Measurements from ENCODE around the gene CMSS1.

Gene CMSS1

DNA sequence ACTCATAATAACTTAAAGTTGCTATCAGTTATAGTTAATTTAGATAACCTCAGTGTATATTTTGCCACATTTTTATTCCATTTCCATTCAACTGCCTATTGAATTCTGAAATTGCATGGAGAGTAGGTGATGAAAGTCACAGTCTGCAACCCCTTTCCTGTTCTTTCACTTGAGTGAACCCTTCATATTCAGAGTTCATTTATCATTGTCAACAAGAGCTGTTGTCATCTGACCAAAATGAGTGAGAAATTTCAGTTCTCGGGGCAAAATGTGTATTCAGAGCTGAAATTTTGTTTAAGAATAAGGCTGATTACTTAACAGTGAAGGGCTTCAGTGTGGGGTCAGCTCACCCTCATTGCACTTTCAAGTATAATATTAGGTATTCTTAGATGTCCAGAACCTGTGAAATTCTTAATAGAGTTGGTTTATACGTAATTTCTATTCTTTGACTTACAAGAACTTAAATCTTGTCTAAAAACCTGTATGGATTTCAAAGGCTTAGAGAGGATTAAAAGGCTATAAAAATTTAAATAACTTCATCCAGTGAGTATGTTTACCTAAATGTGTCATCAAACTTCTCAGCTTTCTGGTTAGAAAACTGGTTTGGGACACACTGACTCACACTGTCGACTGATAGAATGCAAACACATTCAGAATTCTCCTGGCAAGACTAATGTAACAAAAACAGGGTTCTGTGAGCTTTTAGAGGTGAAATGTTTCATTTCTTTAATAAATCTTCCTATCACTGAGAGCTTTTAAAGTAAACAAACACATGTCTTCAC, 92.2 kb downstream of the CMSS1 start:
- no peak for DNase-seq

DNA sequence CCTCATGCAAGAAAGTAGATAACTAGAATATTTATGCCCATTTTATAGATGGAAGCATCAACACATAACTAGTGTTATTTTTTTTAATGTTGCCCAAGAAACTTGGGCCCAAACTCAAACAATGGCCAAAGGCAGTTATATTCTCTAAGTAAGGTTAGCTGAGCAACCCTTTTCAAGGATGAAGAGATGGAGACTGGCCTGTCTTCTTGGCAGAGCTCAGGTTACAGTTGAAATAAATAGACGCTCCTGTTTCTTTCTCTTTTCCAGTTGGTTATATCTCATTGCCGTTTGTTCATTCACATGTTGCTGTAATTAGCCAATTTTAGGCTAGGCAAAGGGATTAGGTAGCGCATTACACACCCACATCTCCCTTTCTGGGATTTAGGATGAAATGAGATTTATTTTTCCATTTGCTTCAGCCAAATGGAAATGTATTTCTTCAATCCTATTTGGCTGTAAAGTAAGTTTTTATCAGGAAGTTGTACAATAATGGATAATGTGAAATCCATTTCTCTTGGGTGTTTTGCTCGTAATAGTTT, 93.2 kb downstream of the CMSS1 start:
- no peak for DNase-seq

DNA sequence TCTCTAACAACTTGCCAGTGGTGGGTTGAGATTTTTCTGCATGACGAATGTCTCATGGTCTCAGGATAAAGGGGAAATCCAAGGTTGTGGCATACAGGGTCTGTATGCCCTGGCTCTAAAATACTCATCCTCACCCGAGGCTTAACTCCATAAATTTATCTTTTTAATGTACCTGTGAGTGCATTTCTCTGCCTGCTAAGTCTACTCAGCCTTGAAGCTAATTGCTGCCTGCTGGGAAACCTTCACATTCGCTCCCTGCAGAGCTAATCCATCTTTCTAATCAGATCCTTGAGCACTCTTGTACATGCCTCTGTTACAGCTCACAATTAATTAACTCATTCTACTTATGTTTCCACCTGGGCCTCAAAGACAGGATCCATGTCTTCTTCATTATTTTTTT, 93.8 kb downstream of the CMSS1 start:
- DNase-seq: no peak

DNA sequence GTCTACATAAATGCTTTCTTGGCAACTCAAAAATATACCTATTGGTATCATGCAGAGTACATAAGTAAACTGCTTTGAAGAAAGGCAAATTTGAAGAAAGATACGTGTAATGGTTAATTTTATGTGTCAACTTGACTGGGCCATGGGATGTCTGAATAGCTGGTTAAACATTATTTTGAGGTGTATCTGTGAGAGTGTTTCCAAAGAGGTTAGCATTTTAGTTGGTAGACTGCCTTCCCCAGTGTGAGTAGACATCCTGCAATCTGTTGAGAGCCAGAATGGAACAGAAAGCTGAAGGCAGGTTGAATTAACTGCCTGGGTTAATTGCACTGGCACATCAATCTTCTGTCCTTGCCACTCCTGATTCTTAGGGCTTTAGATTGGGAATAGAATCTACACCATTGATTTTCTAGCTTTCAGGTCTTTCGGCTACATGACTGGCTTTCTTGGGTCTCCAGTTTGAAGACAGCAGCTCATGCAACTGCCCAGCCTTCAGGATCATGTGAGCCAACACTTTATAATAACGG, 98.3 kb downstream of the CMSS1 start:
- no peak for DNase-seq

DNA sequence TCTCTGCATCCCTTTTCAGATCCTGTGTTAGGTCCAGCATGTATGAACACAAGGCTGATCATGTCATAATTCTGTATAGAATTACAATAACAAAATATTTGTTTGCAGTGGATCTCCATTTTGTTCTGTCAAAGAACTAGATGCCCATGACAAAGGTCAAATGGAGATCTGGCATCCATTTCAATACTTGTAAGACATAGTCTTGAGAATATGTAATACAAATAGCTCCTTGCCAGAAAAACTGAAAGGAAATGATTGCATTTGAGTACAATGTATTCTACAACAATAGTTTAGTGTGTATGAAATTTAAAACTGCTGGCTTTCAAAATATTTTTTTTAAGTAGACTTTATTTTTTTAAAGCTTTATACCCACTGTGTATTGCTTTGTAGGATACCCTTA, 101.1 kb downstream of the CMSS1 start:
- no peak for DNase-seq

DNA sequence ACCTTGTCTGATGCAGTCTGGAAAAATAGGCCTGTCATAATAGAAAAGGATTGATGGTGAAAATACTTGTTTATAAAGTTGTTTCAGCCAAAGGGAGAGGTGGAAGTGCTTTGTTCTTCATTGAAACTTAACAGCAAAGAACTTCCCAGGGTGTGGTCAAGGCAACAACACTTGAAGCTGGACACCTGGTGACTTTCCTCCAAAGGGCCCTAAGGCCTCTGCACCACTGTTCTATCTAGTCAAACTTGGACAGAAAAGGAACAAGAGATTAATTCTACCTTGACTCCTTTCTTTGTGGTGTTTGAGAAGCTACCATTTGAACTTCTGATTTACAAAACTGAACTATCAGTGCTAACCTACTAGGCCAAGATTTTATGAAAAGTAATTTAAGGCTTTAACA, 102.0 kb downstream of the CMSS1 start:
- DNase-seq: no peak

DNA sequence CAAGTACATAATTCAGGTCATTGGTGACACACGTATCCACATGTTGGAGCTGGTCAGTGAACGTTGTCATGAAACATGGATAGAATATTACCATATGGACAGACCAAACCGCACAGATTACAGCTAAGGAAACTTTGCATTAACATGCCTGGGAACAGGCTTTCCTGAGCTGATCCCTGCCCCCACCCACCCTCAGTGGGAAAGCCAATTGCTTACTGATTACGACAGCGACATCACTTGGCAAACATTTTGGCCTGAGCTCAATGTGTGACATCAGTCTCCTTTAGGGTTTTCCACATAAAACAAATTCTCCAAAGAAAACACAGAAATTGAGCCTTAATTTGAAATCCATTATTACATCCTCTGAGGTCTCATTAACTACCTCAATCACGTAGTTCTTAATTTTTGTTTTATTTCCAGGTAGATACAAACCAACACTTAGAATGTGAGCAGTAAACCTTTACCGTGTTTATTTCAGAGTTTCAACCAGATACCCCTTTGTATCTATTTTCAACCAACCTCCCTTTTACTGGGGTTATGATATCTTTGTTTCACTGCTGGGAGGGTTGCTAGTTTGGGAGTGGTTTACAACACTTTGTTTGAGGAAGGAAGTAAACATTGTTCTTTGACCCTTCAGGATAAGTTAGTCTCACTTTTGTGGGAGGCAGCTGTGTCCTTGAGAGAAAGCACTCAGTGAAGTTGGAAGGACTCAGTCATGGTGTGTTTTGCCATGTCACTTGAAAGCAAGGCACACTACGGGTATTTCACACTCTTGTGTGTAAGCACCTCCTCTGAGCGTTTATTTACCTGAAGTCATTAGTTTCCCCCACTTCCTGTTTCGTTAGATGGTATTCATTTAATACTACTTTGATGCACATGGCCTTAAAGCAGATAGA, 103.1 kb downstream of the CMSS1 start:
- DNase-seq: no peak

DNA sequence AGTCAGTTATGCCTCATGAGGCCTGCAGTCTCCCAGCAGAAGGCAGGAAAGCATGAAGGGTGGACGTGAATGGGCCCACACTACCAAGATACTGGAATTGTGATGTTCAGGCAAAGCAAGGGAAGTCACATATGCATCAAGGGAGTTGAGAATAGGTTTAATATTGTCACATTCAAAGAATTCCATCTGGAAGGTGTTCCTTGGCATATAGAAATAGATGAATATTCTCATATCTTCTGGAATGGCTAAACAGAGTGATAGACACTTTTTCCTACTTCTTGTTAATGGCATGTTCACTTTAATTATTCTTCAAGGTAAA, 103.7 kb downstream of the CMSS1 start:
- DNase-seq: no peak

DNA sequence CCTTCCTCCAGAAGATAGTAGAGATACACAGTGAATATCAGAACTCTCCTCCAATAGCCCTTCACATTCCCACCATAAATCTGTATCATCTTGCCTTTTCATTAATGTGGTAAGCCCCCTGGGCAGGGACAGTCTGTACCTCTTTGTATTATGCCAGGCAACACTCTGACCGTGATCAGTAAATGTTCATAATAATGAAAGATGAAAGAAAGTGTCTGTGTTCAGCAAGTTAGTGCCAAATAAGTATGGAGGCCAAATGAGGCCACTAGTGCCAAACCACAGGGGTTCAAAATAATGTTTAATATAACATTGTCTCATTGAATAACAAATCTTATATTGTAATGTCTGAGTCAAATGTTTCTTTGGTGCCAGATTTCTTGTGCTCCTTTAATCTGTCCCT, 104.3 kb downstream of the CMSS1 start:
- no peak for DNase-seq

DNA sequence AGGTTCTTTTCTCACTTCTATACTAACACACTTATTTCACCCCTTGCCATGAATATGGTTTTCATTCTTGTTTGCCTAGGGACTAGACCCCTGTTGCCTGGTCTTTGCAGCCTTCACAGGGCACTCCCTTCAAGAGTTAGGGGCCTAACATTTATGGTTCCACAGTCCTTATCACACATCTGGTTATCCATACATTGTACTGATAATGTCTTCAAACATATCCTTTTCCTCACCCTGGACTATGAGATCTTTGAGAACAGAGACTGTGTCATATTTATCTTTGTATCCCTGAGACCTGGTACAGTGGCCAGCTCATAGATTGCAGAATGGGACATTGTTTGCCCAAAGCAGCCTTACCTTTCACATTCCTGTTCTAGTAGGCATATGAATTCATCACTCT, 106.2 kb downstream of the CMSS1 start:
- no peak for DNase-seq

DNA sequence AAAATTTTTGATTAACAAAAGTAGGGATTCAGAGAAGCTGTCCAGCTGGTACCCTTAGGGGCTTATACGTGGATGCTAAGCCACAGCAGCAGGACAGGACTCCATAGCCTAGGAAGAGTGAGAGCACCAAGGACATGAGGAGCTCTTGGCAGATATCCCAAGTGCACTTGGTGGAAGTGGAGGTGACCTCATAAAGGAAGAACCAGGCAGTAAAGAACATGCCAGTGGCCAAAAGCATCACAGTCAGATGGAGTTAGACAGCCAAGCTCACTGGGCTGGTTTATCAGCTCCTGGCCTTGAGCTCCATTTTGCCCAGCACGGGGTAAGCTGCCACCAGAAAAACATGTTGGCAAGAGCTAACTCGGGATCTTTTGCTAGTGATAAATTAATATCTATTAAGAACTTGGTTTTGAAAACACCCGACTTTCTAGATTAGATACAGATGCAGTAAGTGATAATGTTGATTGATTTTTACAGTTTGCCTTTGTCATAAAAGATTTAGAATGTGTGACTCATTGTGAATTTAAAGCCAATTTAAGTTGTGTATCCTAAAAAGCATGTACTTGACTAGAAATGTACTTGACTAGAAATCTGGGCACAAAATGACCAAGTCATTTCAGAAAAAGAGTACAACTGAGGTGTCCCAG, 108.0 kb downstream of the CMSS1 start:
- no peak for DNase-seq

DNA sequence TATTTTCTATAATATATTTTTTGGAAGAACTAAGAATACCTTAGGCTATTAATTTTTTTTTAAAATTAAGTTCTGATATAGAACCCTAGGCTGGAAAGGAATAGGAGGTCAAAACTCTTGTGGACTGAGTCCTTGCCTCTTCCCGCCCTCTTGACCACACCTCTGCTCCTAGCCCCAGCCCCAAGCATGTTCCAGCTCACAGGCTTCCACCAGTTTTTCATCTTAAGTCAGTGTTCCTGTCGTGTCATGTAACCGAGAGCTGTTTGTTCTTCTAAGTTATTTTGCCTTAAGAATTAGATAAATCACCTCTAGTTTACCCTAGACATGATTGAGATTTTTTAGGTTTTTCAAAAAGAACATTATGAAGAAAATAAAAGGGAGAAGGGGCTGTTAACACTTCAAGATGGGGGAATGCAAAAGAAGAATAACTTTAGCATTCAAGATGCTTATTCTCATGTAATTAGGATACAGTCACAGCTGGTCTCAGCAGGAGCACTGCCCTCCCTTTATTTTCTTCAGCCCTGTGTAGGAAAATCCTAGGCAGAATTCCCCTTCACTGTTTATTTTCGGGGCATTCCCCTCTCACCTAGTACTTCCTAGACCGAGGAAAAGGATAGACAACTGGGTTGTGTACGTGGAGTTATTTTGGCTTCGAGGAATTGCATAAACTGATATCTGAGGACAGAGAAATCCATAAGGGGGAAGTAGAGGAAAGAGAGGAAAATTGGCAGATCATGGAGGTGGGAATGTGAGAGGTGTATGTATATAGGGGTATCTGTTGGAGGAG, 110.2 kb downstream of the CMSS1 start:
- no peak for DNase-seq

DNA sequence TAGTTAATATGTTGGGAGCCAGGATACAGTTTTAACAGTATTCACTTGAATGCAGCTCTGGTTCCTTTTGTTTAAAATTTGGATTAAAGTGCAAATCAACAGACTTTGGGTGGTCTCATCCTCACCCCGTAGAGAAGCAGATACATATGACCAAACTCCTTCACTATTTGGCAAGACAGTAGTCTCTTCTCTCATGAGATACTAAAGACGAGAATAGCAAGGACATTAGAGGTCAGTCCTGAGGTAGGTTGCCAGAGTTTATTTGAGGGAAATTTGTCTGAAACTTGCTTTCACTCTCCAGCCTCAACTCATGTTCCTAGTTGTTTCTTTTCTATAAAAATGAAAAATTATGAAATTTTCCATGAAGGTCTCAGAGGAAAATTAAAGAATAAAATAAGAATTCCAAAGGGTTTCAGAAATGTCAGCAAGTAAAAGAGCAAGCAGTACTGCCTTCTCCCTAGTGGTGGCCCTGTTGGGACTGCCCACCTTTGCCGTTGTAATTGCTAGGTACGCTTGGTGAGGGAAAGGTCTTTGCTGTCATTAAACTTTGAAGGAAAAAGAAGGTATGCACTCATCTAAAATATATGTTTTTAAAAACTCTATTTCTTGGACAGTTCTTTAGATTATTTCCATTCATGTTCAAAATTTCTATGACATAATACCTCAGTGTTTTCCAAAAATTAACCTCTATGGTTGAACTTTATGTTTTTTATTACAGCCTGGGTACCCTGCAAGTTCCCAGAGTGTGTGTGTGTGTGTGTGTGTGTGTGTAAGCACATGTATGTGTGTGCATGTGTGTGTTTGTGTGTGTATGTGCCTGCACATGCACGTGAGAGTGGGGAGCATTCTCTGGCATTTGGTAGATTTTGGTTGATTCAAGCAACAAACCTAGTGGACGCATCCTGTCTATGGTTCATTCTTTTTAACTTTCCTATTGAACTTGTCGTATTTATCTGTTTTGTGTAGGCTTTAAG, 111.4 kb downstream of the CMSS1 start:
- DNase-seq: no peak

DNA sequence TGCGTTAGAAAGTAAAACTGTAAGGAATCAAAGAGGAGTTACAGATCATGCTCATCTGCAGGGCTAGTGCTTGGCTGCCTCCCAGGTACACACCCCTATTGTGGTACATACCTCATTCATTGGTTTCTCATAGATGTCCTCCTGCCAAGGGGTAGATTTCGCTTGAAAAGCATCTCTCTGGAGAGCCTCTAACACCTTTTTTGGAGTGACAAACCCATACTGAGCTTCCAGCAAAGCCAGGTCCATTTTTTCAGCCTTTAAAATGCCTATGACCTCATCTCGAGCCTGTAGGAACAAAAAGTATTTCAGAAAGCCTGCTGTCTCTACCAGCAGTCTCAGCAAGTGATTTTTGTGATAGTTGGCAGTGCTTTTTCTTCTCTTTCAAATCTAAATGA, 112.1 kb downstream of the CMSS1 start:
- DNase-seq: no peak

DNA sequence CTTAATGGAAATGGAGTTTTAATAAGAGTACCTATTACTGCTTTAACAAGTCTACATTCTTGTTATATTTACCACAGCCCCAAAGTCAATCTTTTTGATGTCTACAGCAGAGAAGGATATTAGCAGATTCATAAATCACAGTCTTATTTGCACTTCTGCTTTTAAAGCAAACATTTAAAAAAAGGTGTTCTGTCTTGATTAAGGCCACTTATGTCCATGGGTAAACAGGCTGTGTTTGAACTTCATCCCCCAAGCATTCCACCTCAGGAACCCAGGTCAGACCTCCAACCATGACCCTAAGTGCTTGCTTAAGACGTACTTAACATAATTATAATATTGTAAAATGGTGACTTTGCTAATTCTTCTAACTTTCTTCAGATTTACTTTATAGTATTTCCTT, 113.4 kb downstream of the CMSS1 start:
- DNase-seq: no peak

DNA sequence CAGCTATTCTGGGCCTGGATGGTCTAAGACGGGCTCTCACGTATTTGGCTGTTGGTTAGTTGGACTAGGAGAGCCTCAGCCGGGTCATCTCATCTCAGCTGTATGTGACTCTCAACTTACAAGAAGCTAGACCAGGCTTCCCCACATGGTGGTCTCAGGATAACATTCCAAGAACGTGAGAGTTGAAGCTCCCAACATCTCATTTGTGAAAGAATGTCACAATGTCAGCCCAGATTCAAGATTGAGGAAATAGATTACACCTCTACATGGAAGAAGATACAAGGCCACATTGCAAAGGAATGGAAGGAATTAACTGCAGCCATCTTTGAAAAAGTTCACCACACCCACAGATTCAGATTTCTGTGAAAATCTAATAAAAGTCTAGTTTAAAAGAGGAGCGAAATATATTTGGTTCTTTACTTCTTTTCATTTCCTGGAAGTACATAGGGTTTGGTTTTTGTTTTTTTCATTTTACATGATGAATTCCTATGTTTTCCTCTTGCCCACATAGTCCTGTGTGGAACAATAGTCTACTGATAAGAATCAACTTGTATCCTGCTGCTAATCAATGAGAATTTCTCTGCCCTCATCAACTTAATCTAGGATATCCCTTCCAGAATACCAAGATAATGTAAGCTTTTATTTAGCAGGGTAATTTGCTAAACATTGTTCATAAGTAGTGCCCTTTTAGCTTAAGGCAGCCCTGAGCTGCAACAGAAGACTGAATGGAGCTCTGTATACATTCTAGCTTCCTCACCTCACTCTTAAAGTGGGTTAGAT, 116.5 kb downstream of the CMSS1 start:
- no peak for DNase-seq

DNA sequence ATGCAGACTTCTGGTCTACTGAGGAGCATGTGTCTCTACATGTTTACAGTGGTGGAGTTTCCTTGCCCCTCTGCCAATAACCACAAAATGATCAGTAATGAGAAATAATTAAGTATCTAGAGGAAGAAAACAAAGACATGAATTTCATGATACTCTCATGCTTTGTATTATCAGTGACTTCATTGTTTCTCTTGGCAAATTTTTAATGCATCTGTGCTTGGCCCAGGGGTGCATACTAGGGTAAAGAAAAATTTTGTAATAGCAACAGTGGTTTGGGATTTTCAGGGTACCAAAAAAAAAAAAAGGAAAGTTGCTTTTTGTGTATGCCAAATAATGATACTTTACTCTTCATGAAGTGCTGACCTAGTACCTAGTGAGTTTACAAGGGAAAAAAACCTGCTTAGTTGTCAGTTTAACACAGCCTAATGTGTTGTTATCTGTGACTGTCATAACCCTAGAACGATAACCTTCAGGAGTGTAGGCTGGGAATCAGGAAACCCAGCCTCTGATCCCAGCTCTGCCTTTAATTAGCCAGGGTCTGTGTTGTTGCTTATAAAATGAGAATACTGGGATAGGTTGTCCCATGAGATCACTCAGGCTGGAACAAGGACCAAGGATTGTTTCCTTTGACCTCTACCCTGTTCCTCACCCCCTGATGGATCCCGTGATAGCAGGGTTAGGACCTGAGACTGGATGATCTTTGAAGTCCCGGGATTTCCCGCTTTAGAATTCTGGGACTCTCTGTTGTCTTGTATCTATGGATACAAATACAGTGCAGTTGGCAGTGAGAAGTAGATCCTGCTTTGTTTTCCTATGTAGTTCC, 117.5 kb downstream of the CMSS1 start:
- no peak for DNase-seq

DNA sequence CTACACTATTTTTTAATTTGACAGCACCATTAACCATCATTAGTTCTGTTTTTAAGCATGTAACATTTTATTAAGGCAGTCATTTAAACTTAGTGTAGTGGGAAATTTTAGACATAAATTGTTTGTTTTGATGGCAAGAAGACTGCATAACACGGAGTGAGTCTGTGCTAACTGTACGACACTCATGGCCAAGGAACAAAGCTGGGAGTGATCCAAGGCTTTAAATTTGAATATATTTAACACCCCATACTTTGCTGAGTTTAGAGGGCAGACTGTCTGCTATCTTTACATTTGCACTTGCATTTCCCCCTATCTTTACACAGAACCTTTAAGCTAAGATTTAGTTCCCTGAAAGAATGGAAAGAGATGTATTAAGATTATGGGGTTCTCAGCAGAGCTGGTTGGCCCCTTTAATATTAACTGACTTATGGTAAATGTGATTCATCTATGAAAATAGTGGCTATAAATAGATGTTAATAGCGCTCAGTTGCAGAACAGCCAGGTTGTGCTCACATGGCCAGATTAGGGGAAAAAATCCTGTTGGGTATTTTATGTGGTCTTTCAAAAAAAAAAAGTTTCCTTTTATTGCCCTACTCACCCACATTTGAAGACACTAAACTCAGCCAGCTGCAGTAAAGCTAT, 120.7 kb downstream of the CMSS1 start:
- no peak for DNase-seq

DNA sequence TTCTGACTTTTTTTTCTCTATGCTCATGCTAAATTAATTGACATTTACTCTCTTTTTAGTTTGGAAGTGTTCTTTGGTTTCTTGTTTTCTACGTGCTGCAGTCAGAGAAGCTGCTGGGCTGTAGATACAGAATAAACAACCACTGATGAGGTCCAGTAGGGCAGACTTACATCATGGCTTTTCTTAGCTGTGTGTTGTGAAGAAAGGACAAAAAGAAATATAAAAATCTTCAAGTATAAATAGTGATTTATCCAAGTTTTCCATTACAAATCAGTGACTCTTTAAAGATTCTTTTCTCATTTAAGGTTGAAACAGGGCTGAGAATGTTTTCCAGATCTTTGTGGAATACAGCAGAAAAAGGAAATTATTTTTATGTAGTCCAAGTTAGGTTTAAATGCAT, 122.2 kb downstream of the CMSS1 start:
- no peak for DNase-seq

All from CD4-positive, alpha-beta T cell treated with Interleukin-17A for 4 hours (primary cell).